ENCODE data around the gene GLRX3. TPM values are rescaled to one million over a fixed set of nuclear protein-coding genes. Genes with fewer than 3 reads are reported as not detected.
"Not testable (repeated sequence)": the region's sequence is repeated elsewhere in the genome, so short reads cannot be mapped to it uniquely, and the experiment has no call there.

GLRX3 gene
- 10 to 100 TPM; 36.1 to 63.4 (median 43.5) TPM for total RNA-seq

- H3K27me3 ChIP-seq: no peaks in the 10 kb centered on the region
These were observed at the start of gene GLRX3 for GRCh38 chr10:130136226-130137089. Gene GLRX3 (plus strand): TSS chr10:130136391. CDS start chr10:130136421, 30 bp downstream.

GRCh38 chr10:130090565-130090964 is 45.6 kb upstream of the GLRX3 start:
- not testable (repeated sequence) for H3K4me3 ChIP-seq; H3K4me1 ChIP-seq; DNase-seq (ENCODE audit: low spot score in 2 of 2); H3K9me3 ChIP-seq; H3K36me3 ChIP-seq; H3K27me3 ChIP-seq; H3K27ac ChIP-seq
- intact Hi-C loops (cut with DNase I; ENCODE audit: low total_unique reads): loop anchor here (5.0 kb wide), 1 partner anchor 1858 kb away; no protein-coding TSS in a partner anchor

More at GRCh38 chr10:130136226-130137089, at the start of gene GLRX3:
- Histone ChIP-seq H3K36me3 (no peaks in the 10 kb centered on the region), H3K4me3 (peak within 1 kb of the TSS; percentile 99 to 100 (median 100)), H3K27ac (peak within 1 kb of the TSS; percentile 84 to 93), H3K4me1 (peaks cover 0 to 12% of the 10 kb centered on the region in 2 donors), H3K9me3 (no peaks in the 10 kb centered on the region)
- peak; percentile 77 to 82 for DNase-seq (ENCODE audit: low spot score in 2 of 2)
- intact Hi-C loops (cut with DNase I; ENCODE audit: low total_unique reads): no loop called here
- TF ChIP-seq POLR2AphosphoS5 (IDR thresholded peaks at IDR 0.05) (peak in 2 of 3 donors; percentile 63 to 66), CTCF (IDR thresholded peaks at IDR 0.05) (no peak), POLR2A (IDR thresholded peaks at IDR 0.05) (peak; percentile 14)

GRCh38 chr10:130099344-130099743 is 36.8 kb upstream of the GLRX3 start:
- no peak for TF ChIP-seq CTCF (IDR thresholded peaks at IDR 0.05)
- no peak for TF ChIP-seq POLR2AphosphoS5 (IDR thresholded peaks at IDR 0.05)
- TF ChIP-seq POLR2A (IDR thresholded peaks at IDR 0.05): no peak
- Histone ChIP-seq H3K27ac (no peak overlapping the region), H3K27me3 (no peaks in the 10 kb centered on the region), H3K4me1 (no peaks in the 10 kb centered on the region), H3K4me3 (no peak overlapping the region), H3K9me3 (no peaks in the 10 kb centered on the region), H3K36me3 (no peaks in the 10 kb centered on the region)
- no peak for DNase-seq (ENCODE audit: low spot score in 2 of 2)
- intact Hi-C loops (cut with DNase I; ENCODE audit: low total_unique reads): no loop called here

GRCh38 chr10:130105724-130106123 is 30.5 kb upstream of the GLRX3 start:
- H3K27me3 ChIP-seq: no peaks in the 10 kb centered on the region
- intact Hi-C loops (cut with DNase I; ENCODE audit: low total_unique reads): no loop called here
- peaks cover 0 to 4% of the 10 kb centered on the region in 2 donors for H3K4me1 ChIP-seq
- TF ChIP-seq POLR2AphosphoS5 (IDR thresholded peaks at IDR 0.05) (no peak), POLR2A (IDR thresholded peaks at IDR 0.05) (no peak), CTCF (IDR thresholded peaks at IDR 0.05) (no peak)
- H3K36me3 ChIP-seq: no peaks in the 10 kb centered on the region
- H3K9me3 ChIP-seq: no peaks in the 10 kb centered on the region
- H3K4me3 ChIP-seq: no peak overlapping the region
- DNase-seq (ENCODE audit: low spot score in 2 of 2): no peak
- no peak overlapping the region for H3K27ac ChIP-seq

- H3K36me3 ChIP-seq; intact Hi-C loops (cut with DNase I; ENCODE audit: low total_unique reads); H3K27me3 ChIP-seq; H3K27ac ChIP-seq; H3K4me1 ChIP-seq; H3K9me3 ChIP-seq; DNase-seq (ENCODE audit: low spot score in 2 of 2); H3K4me3 ChIP-seq: not testable (repeated sequence)
These were observed 28.0 kb upstream of the GLRX3 start for GRCh38 chr10:130108146-130108545.

GRCh38 chr10:130108934-130109604 is 27.1 kb upstream of the GLRX3 start:
- Histone ChIP-seq H3K27me3 (no peaks in the 10 kb centered on the region), H3K36me3 (no peaks in the 10 kb centered on the region), H3K27ac (peak overlapping the region in 1 of 2 donors; percentile 92), H3K4me3 (peak overlapping the region in 2 of 3 donors; percentile 65 to 80), H3K9me3 (no peaks in the 10 kb centered on the region), H3K4me1 (peaks cover 0 to 4% of the 10 kb centered on the region in 2 donors)
- DNase-seq (ENCODE audit: low spot score in 2 of 2): no peak
- TF ChIP-seq CTCF (IDR thresholded peaks at IDR 0.05) (no peak), POLR2AphosphoS5 (IDR thresholded peaks at IDR 0.05) (no peak), POLR2A (IDR thresholded peaks at IDR 0.05) (no peak)
- intact Hi-C loops (cut with DNase I; ENCODE audit: low total_unique reads): no loop called here
